ENCODE data around the gene MAP1LC3B2. TPM values are rescaled to one million over a fixed set of nuclear protein-coding genes. Genes with fewer than 3 reads are reported as not detected.

The MAP1LC3B2 gene
- total and polyA plus RNA-seq, 10 of the 15 experiments (the other 5 are each of a cell fraction or from before 2014, with no cell fraction given) = 0.23 to 2.7 (median 0.72) TPM; not detected in 3

DNA sequence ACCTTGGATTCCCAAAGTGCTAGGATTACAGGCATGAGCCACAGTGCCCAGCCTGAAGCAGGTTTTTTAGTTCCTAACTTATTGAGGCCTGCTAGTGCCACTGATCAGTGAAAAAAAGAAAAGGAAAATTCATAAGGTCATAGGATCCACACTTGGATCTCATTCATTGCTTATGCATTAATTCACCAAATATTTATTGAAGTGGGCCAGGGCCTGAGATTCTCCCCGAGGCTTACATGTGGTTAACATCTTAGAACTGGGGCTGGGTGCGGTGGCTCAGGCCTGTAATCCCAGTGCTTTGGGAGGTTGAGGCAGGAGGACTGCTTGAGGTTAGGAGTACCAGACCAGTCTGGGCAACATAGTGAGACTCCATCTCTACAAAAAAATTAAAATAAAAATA, 29.5 kb upstream of the MAP1LC3B2 start (continued):
- TF ChIP-seq, protein P1, sequence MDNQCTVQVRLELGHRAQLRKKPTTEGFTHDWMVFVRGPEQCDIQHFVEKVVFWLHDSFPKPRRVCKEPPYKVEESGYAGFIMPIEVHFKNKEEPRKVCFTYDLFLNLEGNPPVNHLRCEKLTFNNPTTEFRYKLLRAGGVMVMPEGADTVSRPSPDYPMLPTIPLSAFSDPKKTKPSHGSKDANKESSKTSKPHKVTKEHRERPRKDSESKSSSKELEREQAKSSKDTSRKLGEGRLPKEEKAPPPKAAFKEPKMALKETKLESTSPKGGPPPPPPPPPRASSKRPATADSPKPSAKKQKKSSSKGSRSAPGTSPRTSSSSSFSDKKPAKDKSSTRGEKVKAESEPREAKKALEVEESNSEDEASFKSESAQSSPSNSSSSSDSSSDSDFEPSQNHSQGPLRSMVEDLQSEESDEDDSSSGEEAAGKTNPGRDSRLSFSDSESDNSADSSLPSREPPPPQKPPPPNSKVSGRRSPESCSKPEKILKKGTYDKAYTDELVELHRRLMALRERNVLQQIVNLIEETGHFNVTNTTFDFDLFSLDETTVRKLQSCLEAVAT (IDR thresholded peaks at IDR 0.05) = no peak
- TF ChIP-seq PAX5 (IDR thresholded peaks at IDR 0.05; ENCODE audit: borderline replicate concordance, low read depth, low read length) (no peak), ZNF24 (IDR thresholded peaks at IDR 0.05) (no peak), NFIC (IDR thresholded peaks at IDR 0.05; ENCODE audit: low read depth, low read length) (no peak), SRF (IDR thresholded peaks at IDR 0.05; ENCODE audit: low read depth in 2 of 2, low read length in 2 of 2) (no peak), NFYA (IDR thresholded peaks at IDR 0.05; ENCODE audit: borderline replicate concordance, low read depth, low read length) (no peak), NFYB (IDR thresholded peaks at IDR 0.05; ENCODE audit: insufficient read depth, low read depth, low read length) (no peak), MYB (IDR thresholded peaks at IDR 0.05; ENCODE audit: borderline replicate concordance, low read depth, low read length) (no peak), HCFC1 (IDR thresholded peaks at IDR 0.05; ENCODE audit: low read length) (no peak)
- TF ChIP-seq, protein P2, sequence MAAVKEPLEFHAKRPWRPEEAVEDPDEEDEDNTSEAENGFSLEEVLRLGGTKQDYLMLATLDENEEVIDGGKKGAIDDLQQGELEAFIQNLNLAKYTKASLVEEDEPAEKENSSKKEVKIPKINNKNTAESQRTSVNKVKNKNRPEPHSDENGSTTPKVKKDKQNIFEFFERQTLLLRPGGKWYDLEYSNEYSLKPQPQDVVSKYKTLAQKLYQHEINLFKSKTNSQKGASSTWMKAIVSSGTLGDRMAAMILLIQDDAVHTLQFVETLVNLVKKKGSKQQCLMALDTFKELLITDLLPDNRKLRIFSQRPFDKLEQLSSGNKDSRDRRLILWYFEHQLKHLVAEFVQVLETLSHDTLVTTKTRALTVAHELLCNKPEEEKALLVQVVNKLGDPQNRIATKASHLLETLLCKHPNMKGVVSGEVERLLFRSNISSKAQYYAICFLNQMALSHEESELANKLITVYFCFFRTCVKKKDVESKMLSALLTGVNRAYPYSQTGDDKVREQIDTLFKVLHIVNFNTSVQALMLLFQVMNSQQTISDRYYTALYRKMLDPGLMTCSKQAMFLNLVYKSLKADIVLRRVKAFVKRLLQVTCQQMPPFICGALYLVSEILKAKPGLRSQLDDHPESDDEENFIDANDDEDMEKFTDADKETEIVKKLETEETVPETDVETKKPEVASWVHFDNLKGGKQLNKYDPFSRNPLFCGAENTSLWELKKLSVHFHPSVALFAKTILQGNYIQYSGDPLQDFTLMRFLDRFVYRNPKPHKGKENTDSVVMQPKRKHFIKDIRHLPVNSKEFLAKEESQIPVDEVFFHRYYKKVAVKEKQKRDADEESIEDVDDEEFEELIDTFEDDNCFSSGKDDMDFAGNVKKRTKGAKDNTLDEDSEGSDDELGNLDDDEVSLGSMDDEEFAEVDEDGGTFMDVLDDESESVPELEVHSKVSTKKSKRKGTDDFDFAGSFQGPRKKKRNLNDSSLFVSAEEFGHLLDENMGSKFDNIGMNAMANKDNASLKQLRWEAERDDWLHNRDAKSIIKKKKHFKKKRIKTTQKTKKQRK (IDR thresholded peaks at IDR 0.05; ENCODE audit: low read depth, low read length) = no peak
